Left ventricle myocardium inferior (tissue), 1 donor: ENCODE data around the gene MMD2. TPM values are rescaled to one million over a fixed set of nuclear protein-coding genes. Genes with fewer than 3 reads are reported as not detected.

Experiments
- DNase-seq: peaks from one replicate; pipeline ENCODE4 v3.0.0-alpha.2; 2020
- H3K27ac ChIP-seq: fragments of 200-600 bp; replicated peaks from 2 replicates; pipeline ENCODE4 v1.8.0; 2021
- H3K27me3 ChIP-seq: fragments of 200-600 bp; 2 replicates; pipeline ENCODE4 v1.8.0; 2021; ENCODE audit warnings: low read depth
- H3K36me3 ChIP-seq: fragments of 200-600 bp; 2 replicates; pipeline ENCODE4 v1.8.0; 2021
- H3K4me1 ChIP-seq: fragments of 200-600 bp; 2 replicates; pipeline ENCODE4 v1.8.0; 2021
- H3K4me3 ChIP-seq: fragments of 200-600 bp; 2 replicates; pipeline ENCODE4 v1.8.0; 2021; ENCODE audit warnings: mild to moderate bottlenecking, moderate library complexity
- H3K9me3 ChIP-seq: fragments of 200-600 bp; replicated peaks from 2 replicates; pipeline ENCODE4 v1.8.0; 2021
- CTCF ChIP-seq: fragments of 200-600 bp; IDR thresholded peaks from 2 replicates; pipeline ENCODE4 v1.8.0; 2021; ENCODE audit warnings: antibody characterized with exemption, mild to moderate bottlenecking, borderline replicate concordance
- intact Hi-C: fragments of 100-400 bp; cut with micrococcal nuclease; formaldehyde crosslinking; loops from one replicate; pipeline ENCODE4 v1.11.0; 2022
- total RNA-seq: library from RNA; stranded (reverse); fragmentation: NEBNext Ultra II Directional; extraction: Animal tissue kit (Norgen Biotek cat#: 25700); gene quantifications from one replicate; pipeline ENCODE4 v1.2.1, GENCODE V29; 2021
- donor health status: DM: no; HTN: yes; CAD: no; lungs with severe emphysema.

Gene MMD2
- total RNA-seq, 1 donor from 2014 or later = not detected

GRCh38 chr7:4960363-4960762 is 1.4 kb upstream of the MMD2 start:
- H3K27me3 ChIP-seq = peaks cover 97% of the 10 kb centered on the region
- no peak for DNase-seq
- H3K9me3 ChIP-seq = no peaks in the 10 kb centered on the region
- H3K36me3 ChIP-seq = no peaks in the 10 kb centered on the region
- H3K4me3 ChIP-seq = no peak overlapping the region
- peaks cover 11% of the 10 kb centered on the region for H3K4me1 ChIP-seq
- no peak overlapping the region for H3K27ac ChIP-seq
- intact Hi-C loops = no loop called here
- no peak for TF ChIP-seq CTCF

DNA sequence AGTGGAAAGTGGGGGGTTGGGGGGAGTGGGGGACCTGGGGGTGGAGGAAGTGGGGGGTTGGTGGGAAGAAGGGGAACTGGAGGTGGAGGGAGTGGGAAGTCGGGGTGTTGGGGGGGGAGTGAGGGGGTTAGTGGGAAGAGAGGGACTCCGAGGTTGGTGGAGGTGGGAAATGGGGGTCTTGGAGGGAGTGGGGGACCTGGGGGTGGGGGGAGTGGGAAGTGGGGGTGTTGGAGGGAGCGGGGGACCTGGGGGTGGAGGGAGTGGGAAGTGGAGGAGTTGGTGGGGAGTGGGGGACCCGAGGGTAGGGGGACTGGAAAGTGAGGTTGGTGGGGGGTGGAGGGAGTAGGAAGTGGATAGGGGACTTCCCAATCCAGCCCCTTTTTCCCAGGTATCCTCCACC is 906 bp upstream of the MMD2 start:
- Histone ChIP-seq H3K27me3 (peaks cover 97% of the 10 kb centered on the region), H3K4me1 (peaks cover 11% of the 10 kb centered on the region), H3K9me3 (no peaks in the 10 kb centered on the region), H3K27ac (no peak overlapping the region), H3K36me3 (no peaks in the 10 kb centered on the region), H3K4me3 (no peak overlapping the region)
- intact Hi-C loops = no loop called here
- TF ChIP-seq CTCF = no peak
- no peak for DNase-seq

DNA sequence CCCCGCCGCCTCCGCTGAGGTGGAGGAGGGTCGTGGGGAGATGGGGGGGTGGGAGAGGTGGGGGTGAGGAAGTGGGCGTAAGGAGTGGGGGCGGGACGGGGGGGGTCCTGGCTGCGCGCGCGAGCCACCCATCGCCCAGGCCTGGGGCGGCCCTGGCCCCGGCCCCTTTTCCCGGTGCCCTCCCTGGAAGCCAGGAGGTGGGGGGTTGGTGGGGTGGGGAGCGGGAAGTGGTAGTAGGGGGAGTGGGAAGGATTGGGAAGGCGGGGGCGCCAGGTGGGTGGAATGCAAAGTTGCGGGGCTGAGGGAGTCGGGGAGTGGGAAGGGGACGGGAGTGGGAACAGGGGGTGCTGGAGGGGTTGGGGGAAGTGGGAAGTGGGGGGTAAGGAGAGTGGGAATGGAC is 319 bp upstream of the MMD2 start:
- Histone ChIP-seq H3K4me3 (peak overlapping the region; percentile 61), H3K36me3 (no peaks in the 10 kb centered on the region), H3K9me3 (no peaks in the 10 kb centered on the region), H3K27ac (no peak overlapping the region), H3K27me3 (peaks cover 97% of the 10 kb centered on the region), H3K4me1 (peaks cover 11% of the 10 kb centered on the region)
- no peak for DNase-seq
- intact Hi-C loops = no loop called here
- TF ChIP-seq CTCF = no peak

DNA sequence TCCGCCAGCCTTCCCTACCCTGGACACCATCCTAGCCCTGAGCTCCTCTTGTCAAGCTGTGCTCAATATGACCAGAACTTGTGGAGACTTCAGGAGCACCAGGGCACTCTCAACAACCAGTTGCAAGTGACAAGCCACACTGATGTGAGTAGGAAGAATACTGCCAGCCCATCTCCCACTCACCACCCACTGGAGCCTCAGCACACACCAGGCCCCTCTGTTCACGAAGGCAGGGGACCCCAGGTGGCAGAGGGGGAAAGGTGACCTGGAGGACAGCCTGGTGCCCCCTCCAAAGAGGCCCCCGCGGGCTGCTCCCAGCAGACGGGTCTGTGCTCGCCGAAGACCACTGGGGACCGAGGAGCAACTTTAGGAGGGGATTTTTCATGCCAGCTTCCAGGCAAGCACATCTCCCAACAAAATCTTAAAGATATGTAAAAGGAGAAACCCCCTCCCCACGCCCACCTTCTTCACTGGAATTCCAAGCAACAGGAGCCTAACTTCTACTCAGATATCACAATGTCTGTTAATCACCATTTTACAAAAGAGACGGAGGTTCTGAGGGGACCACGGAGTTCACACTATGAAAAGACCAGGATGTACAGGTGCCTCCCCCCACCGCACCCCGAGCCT is 1.0 kb downstream of the MMD2 start:
- DNase-seq = no peak
- Histone ChIP-seq H3K27ac (no peak overlapping the region), H3K27me3 (peaks cover 97% of the 10 kb centered on the region), H3K4me3 (no peak overlapping the region), H3K36me3 (no peaks in the 10 kb centered on the region), H3K4me1 (peaks cover 11% of the 10 kb centered on the region), H3K9me3 (no peaks in the 10 kb centered on the region)
- no peak for TF ChIP-seq CTCF
- intact Hi-C loops = no loop called here

DNA sequence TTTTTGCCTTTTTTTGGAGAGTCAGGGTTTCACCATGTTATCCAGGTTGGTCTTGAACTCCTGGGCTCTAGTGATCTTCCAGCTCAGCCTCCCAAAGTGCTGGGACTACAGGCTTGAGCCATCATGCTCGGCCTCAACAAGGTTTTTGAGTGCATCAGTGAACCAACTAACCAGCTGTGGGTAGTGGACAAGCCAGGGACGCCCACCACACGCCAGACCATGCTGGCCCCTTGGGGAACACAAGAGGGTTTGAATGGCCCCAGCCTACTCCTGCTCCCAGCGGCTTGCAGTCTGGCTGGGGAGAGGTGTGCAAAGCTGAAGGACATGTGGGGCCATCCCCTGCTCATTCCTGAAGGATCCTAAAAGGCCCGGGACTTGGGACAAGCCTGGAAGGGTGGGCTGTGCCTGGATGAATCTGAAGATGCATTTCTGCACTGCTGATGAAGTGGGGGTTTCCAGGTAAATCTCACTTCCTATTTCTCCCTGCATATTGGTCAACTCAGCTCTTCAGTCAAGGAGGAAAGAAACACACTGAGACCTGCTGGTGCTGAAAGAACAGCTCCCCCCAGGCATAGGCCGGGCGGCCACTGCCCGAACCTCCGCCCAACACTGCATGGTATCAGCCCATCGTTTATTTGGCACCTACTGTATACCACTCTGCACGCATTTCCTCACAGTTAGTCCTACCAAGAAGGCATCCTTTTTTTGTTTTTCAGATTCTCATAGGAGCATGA is 6.9 kb downstream of the MMD2 start:
- Histone ChIP-seq H3K27ac (no peak overlapping the region), H3K27me3 (peaks cover 96% of the 10 kb centered on the region), H3K4me1 (no peaks in the 10 kb centered on the region), H3K36me3 (no peaks in the 10 kb centered on the region), H3K9me3 (peaks cover 10% of the 10 kb centered on the region), H3K4me3 (no peak overlapping the region)
- TF ChIP-seq CTCF = no peak
- no peak for DNase-seq
- intact Hi-C loops = no loop called here
